NCI-H345 treated with DMSO at 0.1 percent for 48 hours (cell line): Measurements from ENCODE around the gene CMA1.
"Not testable (repeated sequence)": the region's sequence is repeated elsewhere in the genome, so short reads cannot be mapped to it uniquely, and the experiment has no call there.

ENCODE experiments used
- DNase-seq: peaks from one replicate; lab custom pipeline; 2025; ENCODE audit not compliant: unreplicated experiment; lab: John Stamatoyannopoulos, UW

CMA1 gene

DNA sequence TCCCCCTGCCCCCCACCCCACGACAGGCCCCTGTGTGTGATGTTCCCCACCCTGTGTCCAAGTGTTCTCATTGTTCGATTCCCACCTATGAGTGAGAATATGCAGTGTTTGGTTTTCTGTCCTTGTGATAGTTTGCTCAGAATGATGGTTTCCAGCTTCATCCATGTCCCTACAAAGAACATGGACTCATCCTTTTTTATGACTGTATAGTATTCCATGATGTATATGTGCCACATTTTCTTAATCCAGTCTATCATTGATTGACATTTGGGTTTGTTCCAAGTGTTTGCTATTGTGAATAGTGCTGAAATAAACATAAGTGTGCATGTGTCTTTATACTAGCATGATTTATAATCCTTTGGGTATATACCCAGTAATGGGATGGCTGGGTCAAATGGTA, 37.6 kb downstream of the CMA1 start:
- not testable (repeated sequence) for DNase-seq

DNA sequence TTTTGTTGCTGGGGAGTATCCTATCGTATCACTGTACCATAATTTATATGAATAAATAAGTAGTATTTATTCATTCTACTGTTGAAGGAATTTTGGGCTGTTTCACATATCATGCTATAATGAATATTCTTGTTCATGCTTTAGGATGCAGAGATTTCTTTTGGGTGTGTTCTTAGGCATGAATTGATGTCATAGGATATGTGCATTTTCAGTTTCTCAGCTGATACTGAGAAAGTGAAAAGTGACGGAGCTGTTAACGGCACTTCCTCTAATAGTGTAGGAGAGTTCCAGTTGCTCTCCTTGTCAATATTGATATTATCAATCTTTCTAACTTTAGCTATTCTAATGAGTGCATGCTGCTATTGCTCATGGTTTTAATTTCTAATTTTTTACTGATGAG, 42.3 kb downstream of the CMA1 start:
- DNase-seq, result no peak

DNA sequence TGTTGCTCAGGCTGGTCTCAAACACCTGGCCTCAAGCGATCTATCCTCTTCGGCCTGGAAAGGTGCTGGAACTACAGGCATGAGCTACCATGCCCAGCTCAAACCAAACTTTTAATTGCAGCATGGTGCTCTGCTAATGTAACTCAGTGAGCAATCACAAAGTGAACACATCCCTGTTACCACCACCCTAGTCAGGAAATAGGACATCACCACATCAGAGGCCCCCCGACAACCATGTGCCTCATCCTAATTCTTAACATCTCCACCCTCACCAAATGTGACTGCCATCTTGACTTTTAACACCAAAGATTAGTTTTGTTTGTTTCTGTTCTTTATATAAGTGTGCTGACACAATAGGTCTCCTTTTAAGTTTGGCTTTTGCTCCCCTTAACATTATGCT, 42.7 kb downstream of the CMA1 start:
- no peak for DNase-seq

DNA sequence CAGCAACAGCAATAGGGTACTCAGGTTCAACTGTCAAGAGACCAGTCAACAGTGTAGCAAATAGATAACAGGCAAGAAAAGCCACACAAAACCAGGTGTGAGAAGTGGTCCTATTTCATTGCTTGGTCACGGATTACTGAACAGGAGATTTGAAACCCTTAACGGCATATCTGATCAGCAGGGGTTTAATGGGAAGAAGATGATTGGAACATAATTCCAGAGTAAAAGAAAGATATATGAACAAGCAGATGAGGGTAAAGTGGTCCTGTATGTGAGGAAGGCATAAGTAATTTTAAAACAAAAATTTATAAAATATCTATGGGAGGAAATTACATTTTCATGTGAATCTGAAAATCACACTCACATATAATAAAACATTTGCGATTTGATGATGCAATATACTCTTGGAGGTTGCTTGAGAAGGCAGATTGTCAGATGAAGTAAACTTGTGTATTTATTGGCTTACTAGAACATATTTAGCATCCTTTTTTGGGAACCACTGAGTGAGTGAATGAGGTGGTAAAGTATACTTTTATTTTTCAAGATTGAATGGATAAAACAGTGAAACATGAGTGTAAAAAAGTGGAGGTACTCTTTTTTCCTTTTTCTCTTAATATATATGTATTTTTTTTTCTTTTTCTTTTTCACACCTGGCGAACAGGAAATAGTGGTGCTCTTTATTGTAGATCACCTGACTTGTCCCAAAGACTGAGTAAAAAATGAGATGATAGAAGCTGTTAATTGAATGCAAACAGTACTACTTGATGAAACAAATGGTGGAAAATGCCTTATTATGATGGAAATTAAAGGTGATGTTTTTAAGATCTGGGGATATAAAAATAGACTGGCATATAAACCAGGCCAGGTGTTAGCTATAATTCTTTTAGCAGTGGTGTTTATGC, 43.9 kb downstream of the CMA1 start:
- no peak for DNase-seq

DNA sequence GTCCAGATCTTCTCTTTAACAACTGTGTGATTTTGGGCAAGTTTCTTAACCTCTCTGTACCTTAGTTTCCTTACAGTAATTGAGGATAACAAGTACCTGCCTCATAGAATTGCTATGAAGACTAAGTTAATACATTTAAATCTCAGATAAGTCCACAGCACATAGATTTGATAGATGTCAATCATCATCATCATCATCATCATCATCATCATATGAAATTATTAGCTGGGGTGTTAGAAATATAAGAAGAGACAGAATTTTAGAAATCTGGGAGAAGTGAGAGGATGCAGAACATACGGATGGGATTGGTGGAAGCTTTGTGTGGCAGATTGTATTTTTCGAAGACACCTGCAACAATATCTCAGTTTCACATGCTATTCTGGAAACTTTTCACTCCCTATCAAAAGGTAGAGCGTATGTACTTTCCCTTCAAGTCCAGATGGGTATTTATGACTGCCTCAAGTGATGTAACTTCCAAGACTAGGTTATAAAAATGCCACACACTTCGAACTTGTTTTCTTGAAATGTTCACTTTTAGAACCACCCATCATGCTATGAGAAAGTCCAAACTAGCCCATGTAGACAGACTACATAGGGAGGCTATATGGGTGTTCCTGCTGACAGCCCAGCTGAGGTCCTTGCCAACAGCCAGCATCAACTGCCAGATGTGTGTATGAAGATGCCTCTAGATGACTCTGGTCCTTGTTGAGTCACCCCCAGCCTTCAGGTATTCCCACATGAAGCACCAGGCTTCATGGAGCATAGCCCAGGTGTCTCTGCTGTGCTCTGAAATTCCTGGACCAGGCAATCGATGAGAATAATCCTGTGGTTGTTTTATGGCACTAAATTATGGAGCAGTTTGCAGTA, 44.8 kb downstream of the CMA1 start:
- DNase-seq, result no peak

DNA sequence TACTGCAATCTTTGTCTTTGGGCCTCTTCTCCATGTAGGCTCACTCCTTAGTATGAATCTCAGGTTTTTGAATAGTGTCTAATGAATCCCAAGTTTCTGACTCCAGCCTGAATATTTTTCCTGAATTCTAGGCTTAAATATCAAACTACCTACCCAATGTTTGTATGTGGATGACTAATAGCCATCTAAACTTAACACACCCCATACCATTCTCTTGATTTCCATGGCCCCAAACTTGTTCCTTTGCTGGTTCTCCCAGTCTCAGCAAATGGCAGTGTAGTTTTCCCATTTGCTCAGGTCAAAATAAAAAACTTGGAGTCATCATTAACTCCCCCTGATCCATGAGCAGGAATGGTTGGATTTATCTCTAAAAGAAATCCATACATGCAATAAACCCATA, 46.7 kb downstream of the CMA1 start:
- no peak for DNase-seq

DNA sequence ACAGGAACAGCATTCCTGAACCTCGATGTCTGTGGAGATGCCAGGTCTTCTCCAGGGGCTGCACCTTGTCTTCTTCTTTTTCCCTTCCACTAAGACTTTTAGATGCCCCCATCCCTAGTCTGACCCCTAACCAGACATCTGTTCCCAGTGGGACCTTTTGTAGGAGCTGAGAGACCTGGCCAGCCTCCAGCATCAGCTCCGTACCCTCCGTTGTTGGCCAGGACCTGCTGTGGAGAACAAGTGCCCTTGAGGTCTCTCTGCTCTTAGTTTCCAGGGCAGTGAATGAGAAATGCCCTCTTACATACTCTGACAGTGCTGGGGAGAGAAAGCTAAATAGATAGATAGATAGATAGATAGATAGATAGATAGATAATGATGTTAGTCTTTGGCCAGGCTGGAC, 48.7 kb downstream of the CMA1 start:
- no peak for DNase-seq

DNA sequence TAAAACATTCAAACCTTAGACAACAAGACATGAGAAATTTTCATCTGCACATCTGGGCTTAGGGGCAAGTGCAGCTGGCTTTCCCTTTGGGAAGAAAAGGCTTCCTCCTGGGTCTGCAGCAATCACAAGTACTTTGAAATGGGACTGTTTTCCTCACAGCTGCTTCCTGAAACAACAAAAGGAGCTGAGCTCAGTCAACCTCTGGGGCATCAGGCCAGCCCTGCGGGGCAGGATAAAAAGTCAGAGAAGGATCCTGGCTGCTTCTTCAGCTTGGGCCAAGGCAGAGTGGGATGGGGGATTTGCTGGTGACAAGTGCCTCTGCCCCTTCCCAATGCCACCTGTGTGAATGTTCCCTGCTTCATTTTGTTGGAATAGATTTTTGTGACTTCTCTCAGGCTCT, 49.3 kb downstream of the CMA1 start:
- no peak for DNase-seq

DNA sequence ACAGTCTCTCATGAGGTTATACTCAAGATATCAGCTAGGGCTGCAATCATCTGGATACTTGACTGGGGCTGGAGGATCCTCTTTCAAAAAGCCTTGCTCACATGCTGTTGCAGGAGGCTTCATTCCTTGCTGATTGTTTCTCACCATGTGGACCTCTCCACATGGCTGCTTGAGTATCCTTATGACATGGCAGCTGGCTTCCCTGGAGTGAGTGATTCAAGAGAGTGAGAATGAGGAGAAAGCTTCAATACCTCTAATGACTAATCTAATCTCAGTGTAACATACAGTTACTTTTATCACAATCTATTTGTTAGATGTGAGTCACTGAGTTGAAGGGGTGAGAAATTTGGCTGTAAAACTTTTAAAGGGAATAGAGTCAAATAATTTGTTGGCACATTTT, 51.1 kb downstream of the CMA1 start:
- DNase-seq, result no peak
